HG03520 (cell line): ENCODE results near the gene PRXL2A.
"Not testable (repeated sequence)": the region's sequence is repeated elsewhere in the genome, so short reads cannot be mapped to it uniquely, and the experiment has no call there.

Source experiments
- ATAC-seq: cut with Tn5 transposase; IDR thresholded peaks from one replicate; pipeline ENCODE4 v1.9.1; 2021; ENCODE audit warnings: mild to moderate bottlenecking, moderate library complexity; ENCODE audit not compliant: unreplicated experiment

The PRXL2A gene

GRCh38 chr10:80473692-80474596 lies 65.6 kb downstream of the PRXL2A start:
- no peak for ATAC-seq

GRCh38 chr10:80474597-80474910 lies 66.2 kb downstream of the PRXL2A start:
- ATAC-seq: no peak

- no peak for ATAC-seq
Observed at GRCh38 chr10:80474941-80475340, 66.6 kb downstream of the PRXL2A start.

GRCh38 chr10:80475641-80476040 lies 67.3 kb downstream of the PRXL2A start:
- not testable (repeated sequence) for ATAC-seq

- ATAC-seq: no peak
Observed at GRCh38 chr10:80476685-80477084, 68.3 kb downstream of the PRXL2A start.

- no peak for ATAC-seq
Observed at GRCh38 chr10:80477813-80478212, 69.5 kb downstream of the PRXL2A start.

- ATAC-seq: not testable (repeated sequence)
Observed at GRCh38 chr10:80480373-80480772, 72.0 kb downstream of the PRXL2A start.

GRCh38 chr10:80480852-80481251 lies 72.5 kb downstream of the PRXL2A start:
- ATAC-seq: no peak

- no peak for ATAC-seq
Observed at GRCh38 chr10:80484243-80484642, 75.9 kb downstream of the PRXL2A start.

GRCh38 chr10:80484676-80485075 lies 76.3 kb downstream of the PRXL2A start:
- ATAC-seq: no peak

- ATAC-seq: no peak
Observed at GRCh38 chr10:80485076-80485945, 77.0 kb downstream of the PRXL2A start.

GRCh38 chr10:80485946-80486764 lies 77.8 kb downstream of the PRXL2A start:
- no peak for ATAC-seq
